ENCODE data around the gene PCDHB7. TPM values are rescaled to one million over a fixed set of nuclear protein-coding genes. Genes with fewer than 3 reads are reported as not detected.
"Not testable (repeated sequence)": the region's sequence is repeated elsewhere in the genome, so short reads cannot be mapped to it uniquely, and the experiment has no call there.

Gene PCDHB7
- total and polyA plus RNA-seq, 8 donors, result 2.4 to 5.8 (median 4.3) TPM

- no peaks in the 10 kb centered on the region for H3K4me1 ChIP-seq
- ATAC-seq (no peak), DNase-seq (peak in 1 of 4 donors; percentile 17)
- TF ChIP-seq CTCF (IDR thresholded peaks at IDR 0.05), result no peak
- no peaks in the 10 kb centered on the region for H3K36me3 ChIP-seq
- peaks cover 0 to 70% of the 10 kb centered on the region in 2 donors for H3K9me3 ChIP-seq
- peaks cover 0 to 42% of the 10 kb centered on the region in 2 donors for H3K27me3 ChIP-seq
- no peak within 1 kb of the TSS for H3K27ac ChIP-seq
- H3K4me3 ChIP-seq, result no peak within 1 kb of the TSS
- intact Hi-C loops (cut with DNase I), result no loop called here
Measured at GRCh38 chr5:141208478-141208877, 36.0 kb downstream of the PCDHB7 start, which contains the start of gene PCDHB12. Gene PCDHB12, plus strand, starts transcription at chr5:141208719. Its CDS starts 189 bp downstream, at chr5:141208908.

GRCh38 chr5:141210281-141210680 lies 37.8 kb downstream of the PCDHB7 start:
- intact Hi-C loops (cut with DNase I); H3K27ac ChIP-seq; ATAC-seq; H3K4me3 ChIP-seq; H3K36me3 ChIP-seq; DNase-seq; H3K4me1 ChIP-seq: not testable (repeated sequence)
- Histone ChIP-seq H3K27me3 (peaks cover 0 to 46% of the 10 kb centered on the region in 2 donors), H3K9me3 (peaks cover 0 to 62% of the 10 kb centered on the region in 2 donors)

GRCh38 chr5:141210849-141211248 lies 38.4 kb downstream of the PCDHB7 start:
- intact Hi-C loops (cut with DNase I); DNase-seq; H3K4me3 ChIP-seq; ATAC-seq; H3K27ac ChIP-seq; H3K4me1 ChIP-seq; H3K36me3 ChIP-seq: not testable (repeated sequence)
- H3K27me3 ChIP-seq, result peaks cover 0 to 46% of the 10 kb centered on the region in 2 donors
- peaks cover 0 to 65% of the 10 kb centered on the region in 2 donors for H3K9me3 ChIP-seq

GRCh38 chr5:141213656-141214339 lies 41.4 kb downstream of the PCDHB7 start, which contains the start of gene PCDHB13:
Gene PCDHB13, plus strand, starts transcription at chr5:141213919. Its CDS starts 205 bp downstream, at chr5:141214124.
- H3K27ac ChIP-seq; H3K4me1 ChIP-seq; H3K4me3 ChIP-seq; intact Hi-C loops (cut with DNase I); H3K36me3 ChIP-seq: not testable (repeated sequence)
- ATAC-seq, result peak; percentile 57
- peaks cover 0 to 44% of the 10 kb centered on the region in 2 donors for H3K27me3 ChIP-seq
- H3K9me3 ChIP-seq, result peaks cover 0 to 69% of the 10 kb centered on the region in 2 donors
- DNase-seq, result peak in 1 of 4 donors; percentile 33

GRCh38 chr5:141214583-141214982 lies 42.1 kb downstream of the PCDHB7 start:
- H3K36me3 ChIP-seq; intact Hi-C loops (cut with DNase I); ATAC-seq; DNase-seq; H3K4me1 ChIP-seq; H3K27ac ChIP-seq; H3K4me3 ChIP-seq: not testable (repeated sequence)
- Histone ChIP-seq H3K27me3 (peaks cover 0 to 36% of the 10 kb centered on the region in 2 donors), H3K9me3 (peaks cover 0 to 68% of the 10 kb centered on the region in 2 donors)

GRCh38 chr5:141215504-141215903 lies 43.1 kb downstream of the PCDHB7 start:
- intact Hi-C loops (cut with DNase I); H3K27ac ChIP-seq; H3K4me1 ChIP-seq; ATAC-seq; H3K4me3 ChIP-seq; DNase-seq; H3K36me3 ChIP-seq: not testable (repeated sequence)
- H3K27me3 ChIP-seq, result peaks cover 0 to 27% of the 10 kb centered on the region in 2 donors
- H3K9me3 ChIP-seq, result peaks cover 0 to 68% of the 10 kb centered on the region in 2 donors

- DNase-seq, result peak in 1 of 4 donors; percentile 61
- H3K4me3 ChIP-seq; H3K27ac ChIP-seq; H3K36me3 ChIP-seq; H3K4me1 ChIP-seq; intact Hi-C loops (cut with DNase I); ATAC-seq: not testable (repeated sequence)
- Histone ChIP-seq H3K9me3 (peaks cover 0 to 70% of the 10 kb centered on the region in 2 donors), H3K27me3 (peaks cover 0 to 22% of the 10 kb centered on the region in 2 donors)
Measured at GRCh38 chr5:141216035-141216434, 43.6 kb downstream of the PCDHB7 start.

GRCh38 chr5:141223112-141223783 lies 50.8 kb downstream of the PCDHB7 start, which contains the start of gene PCDHB14:
Gene PCDHB14, plus strand, starts transcription at chr5:141223343. Its CDS starts 163 bp downstream, at chr5:141223506.
- Histone ChIP-seq H3K4me3 (no peak within 1 kb of the TSS), H3K36me3 (no peaks in the 10 kb centered on the region), H3K27me3 (peaks cover 0 to 6% of the 10 kb centered on the region in 2 donors), H3K9me3 (peaks cover 0 to 89% of the 10 kb centered on the region in 2 donors), H3K4me1 (no peaks in the 10 kb centered on the region), H3K27ac (no peak within 1 kb of the TSS)
- intact Hi-C loops (cut with DNase I), result no loop called here
- no peak for TF ChIP-seq CTCF (IDR thresholded peaks at IDR 0.05)
- DNase-seq (peak in 1 of 4 donors; percentile 22), ATAC-seq (no peak)

GRCh38 chr5:141224844-141225243 lies 52.4 kb downstream of the PCDHB7 start:
- H3K27ac ChIP-seq; H3K36me3 ChIP-seq; ATAC-seq; H3K27me3 ChIP-seq; intact Hi-C loops (cut with DNase I); H3K4me3 ChIP-seq; H3K4me1 ChIP-seq: not testable (repeated sequence)
- DNase-seq, result peak in 1 of 4 donors; percentile 64
- H3K9me3 ChIP-seq, result peaks cover 0 to 85% of the 10 kb centered on the region in 2 donors

- H3K27ac ChIP-seq; H3K4me1 ChIP-seq; DNase-seq; ATAC-seq; H3K27me3 ChIP-seq; intact Hi-C loops (cut with DNase I); H3K4me3 ChIP-seq; H3K36me3 ChIP-seq: not testable (repeated sequence)
- H3K9me3 ChIP-seq, result peaks cover 0 to 84% of the 10 kb centered on the region in 2 donors
Measured at GRCh38 chr5:141225421-141225820, 53.0 kb downstream of the PCDHB7 start.

Measured in left lung (tissue), 10 donors.